Activated effector memory CD4-positive, alpha-beta T cell treated with anti-CD3 and anti-CD28 coated beads, Interleukin-2, amount 50 U/mL, for 16 hours (primary cell): ENCODE results near the gene CC2D2A.

Experiments
- DNase-seq: peaks from one replicate; pipeline ENCODE4 v3.0.0-alpha.2; 2020

CC2D2A gene

DNA sequence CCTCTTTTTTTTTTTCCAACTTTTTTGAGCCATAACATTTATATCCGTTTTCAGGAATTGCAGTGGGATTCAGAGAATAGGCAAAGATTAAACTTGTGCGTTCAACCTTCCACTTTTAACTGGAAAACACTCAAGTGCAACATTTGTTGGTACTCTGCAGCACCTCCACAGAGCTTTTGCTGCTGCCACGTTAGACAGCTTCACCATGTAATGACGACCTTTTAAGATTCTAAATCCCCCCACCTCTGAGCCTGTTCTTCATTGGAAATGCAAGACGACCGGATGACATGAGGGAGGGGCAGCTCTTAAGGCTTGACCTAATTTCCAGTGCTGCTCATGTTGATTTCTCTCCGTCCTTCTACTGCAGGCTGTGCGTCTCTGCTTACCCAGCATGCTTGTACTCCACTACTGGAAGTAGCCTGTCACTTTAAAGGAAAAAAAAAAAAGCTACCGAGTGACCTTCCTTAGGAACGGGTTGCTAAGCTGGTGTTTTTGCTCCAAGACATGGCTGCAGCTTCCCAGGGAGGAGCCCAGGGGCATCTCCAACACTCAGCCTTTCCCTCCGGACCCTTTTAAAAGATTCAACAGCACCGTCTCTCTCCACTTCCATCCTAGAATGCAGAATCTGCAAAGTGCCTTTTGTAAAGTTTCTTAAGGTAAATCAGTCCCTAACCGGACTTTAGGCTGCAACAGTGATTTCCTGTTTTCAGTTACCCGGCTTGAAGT lies at the start of gene CC2D2A:
Gene CC2D2A (plus strand): TSS at position 481 of the 726 bp plus-strand sequence. CDS start 6,051 bp downstream, outside the sequence.
- DNase-seq = no peak

DNA sequence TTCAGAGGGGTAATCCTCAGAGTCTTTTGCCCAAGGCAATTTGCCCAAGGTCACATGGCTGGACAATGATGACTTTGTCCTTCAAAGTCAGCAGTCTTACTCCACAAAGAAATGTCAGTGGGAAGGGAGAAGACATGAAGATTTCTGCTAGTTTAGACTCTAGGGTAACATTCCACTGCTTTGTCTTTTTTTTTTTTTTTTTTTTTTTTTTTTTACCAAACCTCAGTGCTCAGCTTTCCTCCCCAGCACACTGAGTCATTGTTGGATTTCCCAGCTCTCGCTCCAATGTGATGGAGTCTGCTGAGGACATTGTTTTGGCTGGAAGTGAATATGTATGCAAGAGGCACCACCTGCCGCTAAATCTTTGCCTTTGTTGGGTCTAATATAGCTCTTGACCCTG lies 49.0 kb upstream of the CC2D2A start:
- no peak for DNase-seq

- no peak for DNase-seq
Observed at GRCh38 chr4:15423285-15423711, 46.4 kb upstream of the CC2D2A start.

GRCh38 chr4:15425520-15425919 lies 44.2 kb upstream of the CC2D2A start:
- no peak for DNase-seq

GRCh38 chr4:15427161-15427560 lies 42.5 kb upstream of the CC2D2A start:
- DNase-seq = no peak

DNA sequence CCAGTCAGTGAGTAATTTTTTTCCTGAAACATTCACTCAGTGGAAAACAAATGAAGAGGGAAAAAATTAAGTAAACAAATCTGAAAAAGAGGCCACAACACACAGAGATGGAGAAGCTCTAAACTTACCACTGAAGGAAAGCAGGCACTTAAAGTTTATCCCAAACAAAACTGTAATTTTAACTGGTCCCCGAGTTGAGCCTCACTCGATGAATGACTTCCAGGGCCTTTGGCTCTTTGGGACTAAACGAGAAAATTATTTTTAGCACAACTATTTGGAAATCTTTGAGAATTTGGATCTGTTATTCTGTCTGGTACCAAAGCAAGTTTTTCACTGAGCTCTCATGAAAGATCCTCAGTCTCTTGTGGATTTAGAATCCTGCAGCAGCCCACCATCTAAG lies 42.0 kb upstream of the CC2D2A start, which contains the start of gene C1QTNF7:
Gene C1QTNF7 (plus strand): TSS at position 333 of the 400 bp plus-strand sequence. CDS start 7,711 bp downstream, outside the sequence.
- DNase-seq = no peak

DNA sequence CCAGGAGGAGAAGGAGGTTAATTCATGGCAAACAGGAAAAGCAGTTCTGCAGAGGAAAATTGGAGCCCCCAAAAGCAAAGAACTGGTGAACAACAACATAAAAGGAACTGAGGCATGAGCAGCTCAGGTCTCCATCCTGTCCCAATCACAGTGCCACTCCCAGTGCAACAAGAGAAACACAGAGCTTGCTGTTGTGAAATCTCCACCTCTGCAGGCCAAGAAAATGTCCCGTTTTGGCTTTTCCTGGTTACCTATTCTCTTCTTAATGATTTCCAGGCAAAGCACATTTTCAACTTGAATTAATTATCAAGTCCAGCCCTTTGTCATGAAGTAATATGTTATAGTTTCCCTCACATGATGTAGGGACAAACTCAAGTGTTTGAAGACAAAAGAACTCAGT lies 41.1 kb upstream of the CC2D2A start:
- DNase-seq = no peak

- DNase-seq = no peak
Observed at GRCh38 chr4:15434091-15434490, 35.6 kb upstream of the CC2D2A start.

- no peak for DNase-seq
Observed at GRCh38 chr4:15434676-15435075, 35.0 kb upstream of the CC2D2A start.

DNA sequence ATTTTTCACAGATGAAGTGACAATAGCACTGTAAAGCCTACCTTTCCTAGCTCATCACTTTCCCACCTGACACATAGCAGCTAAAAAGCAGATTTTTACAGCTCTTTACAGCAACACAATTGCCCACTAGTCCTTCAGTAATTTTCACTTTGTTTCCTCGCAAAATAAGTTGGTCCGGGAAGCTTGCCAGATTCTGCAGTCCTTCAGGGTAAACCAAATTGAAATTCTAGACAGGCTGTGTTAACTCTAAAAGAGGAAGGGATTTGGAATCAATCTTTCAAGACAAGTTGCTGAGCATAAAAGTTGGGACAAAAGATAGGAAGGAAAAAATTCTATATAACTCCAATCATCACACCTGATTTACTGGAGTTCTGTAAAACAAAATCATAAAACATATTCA lies 33.2 kb upstream of the CC2D2A start:
- DNase-seq = no peak

- no peak for DNase-seq
Observed at GRCh38 chr4:15438939-15439524, 30.6 kb upstream of the CC2D2A start.

- DNase-seq = no peak
Observed at GRCh38 chr4:15443371-15444160, 26.1 kb upstream of the CC2D2A start.

GRCh38 chr4:15444276-15444675 lies 25.4 kb upstream of the CC2D2A start:
- no peak for DNase-seq

DNA sequence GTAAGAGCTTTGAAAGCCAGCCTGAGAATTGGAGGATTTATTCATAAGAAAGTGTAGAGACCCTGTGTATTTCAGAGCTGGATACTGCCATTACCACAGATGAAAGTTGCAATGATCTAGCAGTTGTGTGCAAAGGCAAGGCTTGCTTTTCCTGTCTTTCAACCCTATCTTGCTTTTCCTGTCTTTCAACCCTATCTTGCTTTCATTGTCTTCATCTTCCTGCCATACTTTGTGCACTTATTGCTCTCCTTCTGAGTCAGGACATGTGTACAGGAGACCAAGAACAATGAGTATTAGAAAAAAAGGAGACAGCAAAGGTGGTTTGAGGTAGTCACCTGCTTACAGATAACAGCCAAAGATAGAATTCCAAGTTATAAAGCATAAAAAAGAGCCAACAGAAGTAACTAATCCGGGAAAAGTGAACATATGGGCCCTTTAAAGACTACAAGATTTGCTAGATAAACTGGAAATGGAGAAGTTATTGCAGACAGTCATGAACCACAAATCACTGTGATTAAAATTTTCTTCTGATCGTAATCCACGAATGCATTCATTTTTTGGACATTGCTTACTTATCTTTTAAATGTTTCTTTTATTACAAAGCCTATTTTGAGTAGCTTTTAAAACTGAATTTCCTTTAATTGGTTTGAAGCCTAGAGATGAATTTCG lies 24.7 kb upstream of the CC2D2A start:
- DNase-seq = no peak

GRCh38 chr4:15451181-15451865 lies 18.4 kb upstream of the CC2D2A start:
- no peak for DNase-seq

DNA sequence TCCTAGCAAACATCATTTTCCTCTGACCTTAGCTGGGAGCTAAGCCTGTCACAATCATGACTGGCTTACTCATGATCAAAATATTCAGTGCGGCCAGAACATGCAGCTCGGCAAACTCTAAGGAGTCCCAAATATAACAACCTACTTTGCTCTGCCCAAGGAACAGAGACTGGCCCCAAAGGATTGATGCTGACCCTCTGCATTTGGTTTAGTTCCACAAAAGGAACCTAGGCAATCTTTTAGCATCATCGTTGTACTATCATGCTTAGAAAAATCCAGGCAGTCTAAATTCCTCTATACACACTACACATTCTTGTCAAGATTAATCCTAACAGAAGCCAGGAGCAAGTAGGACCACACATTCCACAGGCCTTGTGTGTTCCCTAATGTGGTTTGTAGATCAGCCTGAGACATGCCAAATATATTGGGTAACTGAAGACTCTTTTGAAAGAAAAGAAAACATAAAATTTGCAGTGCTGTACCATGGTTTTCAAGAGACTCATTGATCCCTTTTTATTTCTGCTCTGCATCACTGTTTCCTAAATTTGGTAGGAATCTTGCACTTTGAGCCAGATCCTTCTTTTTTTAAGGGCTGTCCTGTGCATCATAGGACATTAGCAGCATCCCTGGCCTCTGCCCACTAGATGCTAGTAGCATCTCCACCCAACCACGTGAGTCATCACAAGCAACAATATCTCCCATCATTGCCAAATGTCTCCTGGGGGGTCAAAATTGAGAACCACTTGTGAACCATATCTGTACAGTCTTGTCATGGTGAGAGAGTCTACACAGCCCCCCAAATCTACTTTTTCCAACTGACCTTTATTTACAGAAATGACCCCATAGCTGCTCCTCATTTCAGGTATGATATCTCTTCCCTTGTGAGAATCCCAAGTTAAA lies 17.6 kb upstream of the CC2D2A start:
- no peak for DNase-seq

- no peak for DNase-seq
Observed at GRCh38 chr4:15455290-15455689, 14.4 kb upstream of the CC2D2A start.

- DNase-seq = no peak
Observed at GRCh38 chr4:15457406-15458201, 12.1 kb upstream of the CC2D2A start.

- DNase-seq = no peak
Observed at GRCh38 chr4:15458616-15459015, 11.1 kb upstream of the CC2D2A start.

DNA sequence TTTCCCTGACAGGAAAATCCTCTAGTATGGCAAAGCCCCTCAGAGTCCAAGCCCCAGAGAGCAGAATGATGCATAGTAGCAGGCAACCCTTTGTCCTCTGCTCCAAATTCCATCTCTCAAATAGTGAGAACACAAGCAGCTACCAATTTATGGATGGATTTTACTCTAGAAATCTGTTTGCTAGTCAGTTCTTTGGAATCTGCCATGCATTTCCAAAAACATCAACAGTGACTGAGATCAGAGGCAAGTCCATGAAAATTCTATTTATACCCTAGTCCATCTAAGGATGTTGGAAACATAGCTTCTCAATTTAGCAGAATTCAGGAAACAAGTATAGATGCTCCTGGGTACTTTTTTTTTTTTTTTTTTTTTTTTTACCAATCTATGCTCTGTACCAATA lies 10.0 kb upstream of the CC2D2A start:
- DNase-seq = no peak

GRCh38 chr4:15466596-15466995 lies 3.1 kb upstream of the CC2D2A start:
- DNase-seq = no peak
